A549 (cell line): ENCODE data around the gene RWDD2A. TPM values are rescaled to one million over a fixed set of nuclear protein-coding genes. Genes with fewer than 3 reads are reported as not detected.

ENCODE experiments used
- ATAC-seq, 2 experiments: fragments of 200-7000 bp in 1 of 2; fragments of >200 bp in 1 of 2; cut with Nextera tagmentation in 1 of 2; cut with Tn5 transposase in 1 of 2; 3 replicates each; pipeline versions ENCODE4 v1.8.0 to v1.9.1; 2018 to 2020; ENCODE audit warnings: mild to moderate bottlenecking in 1 of 2, moderate library complexity in 1 of 2
- CTCF ChIA-PET: fragments of 300-600 bp; sonication (Branson Sonifier 250); formaldehyde crosslinking; extraction: SDS; loops from one replicate; lab custom pipeline; 2021; ENCODE audit warnings: antibody characterized with exemption, inconsistent platforms; lab: Yijun Ruan, JAX
- POLR2A ChIA-PET: fragments of 350-600 bp; formaldehyde crosslinking; extraction: SDS; loops from one replicate; lab custom pipeline; 2021; ENCODE audit warnings: antibody characterized with exemption, inconsistent platforms; lab: Yijun Ruan, JAX
- DNase-seq, 2 experiments: peaks; one replicate each; pipeline versions ENCODE4 v3.0.0 to v3.0.0-alpha.2; 2011 to 2016; ENCODE audit warnings: low read depth in 1 of 2, low spot score in 1 of 2
- FAIRE-seq: peaks from 2 replicates; lab custom pipeline; 2011; peaks lifted over from hg19 to GRCh38; lab: Jason Lieb, UNC
- H3K27ac ChIP-seq, 2 experiments: fragments of >200 bp; sonication (Bioruptor Twin); formaldehyde crosslinking; 3 replicates each; pipeline ENCODE4 v1.5.1; 2016 to 2017
- H3K4me1 ChIP-seq: fragments of >200 bp; sonication (Bioruptor Twin); formaldehyde crosslinking; 3 replicates; pipeline ENCODE4 v1.6.1; 2016
- H3K4me2 ChIP-seq: fragments of >200 bp; sonication (Bioruptor Twin); formaldehyde crosslinking; 3 replicates; pipeline ENCODE4 v1.6.1; 2016
- H3K4me3 ChIP-seq: fragments of >200 bp; sonication (Bioruptor Twin); formaldehyde crosslinking; 3 replicates; pipeline ENCODE4 v1.5.1; 2016
- H3K9me3 ChIP-seq: fragments of >200 bp; sonication (Bioruptor Twin); formaldehyde crosslinking; 3 replicates; pipeline ENCODE4 v1.6.1; 2016
- ATOH8 ChIP-seq: fragments of 250-450 bp; sonication (Bioruptor Pico); IDR thresholded peaks from 2 replicates; pipeline ENCODE4 v1.5.0; 2020; ENCODE audit warnings: low read depth, mild to moderate bottlenecking, moderate library complexity
- CBX2 ChIP-seq: fragments of 200-600 bp; sonication (generic); IDR thresholded peaks from 2 replicates; pipeline ENCODE4 v1.6.1; 2016; ENCODE audit warnings: low read depth, mild to moderate bottlenecking, borderline replicate concordance
- CBX8 ChIP-seq: fragments of 200-600 bp; sonication (generic); IDR thresholded peaks from 2 replicates; pipeline ENCODE4 v1.6.1; 2016
- CHD2 ChIP-seq: fragments of 150-350 bp; IDR thresholded peaks from 2 replicates; pipeline ENCODE4 v1.6.1; 2014; ENCODE audit warnings: low read length; ENCODE audit not compliant: partially characterized antibody
- CHD4 ChIP-seq: fragments of 200-600 bp; sonication (generic); IDR thresholded peaks from 2 replicates; pipeline ENCODE4 v1.6.1; 2016; ENCODE audit warnings: antibody characterized with exemption, mild to moderate bottlenecking, borderline replicate concordance
- E2F6 ChIP-seq: IDR thresholded peaks from 2 replicates; pipeline ENCODE4 v1.6.1; 2012; ENCODE audit warnings: low read depth, borderline replicate concordance
- ELK1 ChIP-seq: fragments of 150-350 bp; IDR thresholded peaks from 2 replicates; pipeline ENCODE4 v1.6.1; 2014; ENCODE audit warnings: low read depth, mild to moderate bottlenecking, low read length
- FOXS1 ChIP-seq: fragments of 250-450 bp; sonication (Bioruptor Pico); IDR thresholded peaks from 2 replicates; pipeline ENCODE4 v1.5.0; 2020; ENCODE audit warnings: mild to moderate bottlenecking, moderate library complexity
- GATA3 ChIP-seq: IDR thresholded peaks from 2 replicates; pipeline ENCODE4 v1.6.1; 2012; ENCODE audit warnings: borderline replicate concordance
- HDAC2 ChIP-seq: fragments of 200-600 bp; sonication (generic); IDR thresholded peaks from 2 replicates; pipeline ENCODE4 v1.6.1; 2016
- HES2 ChIP-seq: fragments of >200 bp; sonication (Bioruptor Twin); formaldehyde crosslinking; IDR thresholded peaks from 2 replicates; pipeline ENCODE4 v1.6.1; 2016
- HMGXB4 ChIP-seq: fragments of 250-450 bp; sonication (Bioruptor Pico); IDR thresholded peaks from 2 replicates; pipeline ENCODE4 v1.5.0; 2021; ENCODE audit warnings: mild to moderate bottlenecking, moderate library complexity, borderline replicate concordance
- HOXA7 ChIP-seq: fragments of 250-450 bp; sonication (Bioruptor Pico); IDR thresholded peaks from 2 replicates; pipeline ENCODE4 v1.5.0; 2020; ENCODE audit warnings: mild to moderate bottlenecking, moderate library complexity
- HOXB13 ChIP-seq: fragments of 250-450 bp; sonication (Bioruptor Pico); IDR thresholded peaks from 2 replicates; pipeline ENCODE4 v1.5.0; 2020; ENCODE audit warnings: low read depth, mild to moderate bottlenecking, moderate library complexity
- HOXB5 ChIP-seq: fragments of 250-450 bp; sonication (Bioruptor Pico); IDR thresholded peaks from 2 replicates; pipeline ENCODE4 v1.5.0; 2020; ENCODE audit warnings: mild to moderate bottlenecking, moderate library complexity
- KDM5A ChIP-seq: fragments of 200-600 bp; sonication (generic); IDR thresholded peaks from 2 replicates; pipeline ENCODE4 v1.6.1; 2016; ENCODE audit warnings: antibody characterized with exemption, mild to moderate bottlenecking
- MAFK ChIP-seq: fragments of 450-650 bp; IDR thresholded peaks from 2 replicates; pipeline ENCODE4 v1.6.1; 2014; ENCODE audit not compliant: partially characterized antibody
- MYC ChIP-seq: IDR thresholded peaks from 2 replicates; pipeline ENCODE4 v1.6.1; 2012; ENCODE audit warnings: mild to moderate bottlenecking, inconsistent platforms, low read length, improper control_type of control experiment, borderline replicate concordance
- NR3C1 ChIP-seq: fragments of >200 bp; sonication (Bioruptor Twin); formaldehyde crosslinking; IDR thresholded peaks from 3 replicates; pipeline ENCODE4 v1.6.1; 2017
- PBX3 ChIP-seq: IDR thresholded peaks from 2 replicates; pipeline ENCODE4 v1.6.1; 2012
- POLR2AphosphoS2 ChIP-seq: conservative IDR thresholded peaks from 2 replicates; pipeline ENCODE4 v1.6.1; 2012; ENCODE audit warnings: low read length, improper control_type of control experiment, inconsistent platforms
- RARB ChIP-seq: fragments of 250-450 bp; sonication (Bioruptor Pico); IDR thresholded peaks from 2 replicates; pipeline ENCODE4 v1.8.0; 2021; ENCODE audit warnings: mild to moderate bottlenecking, moderate library complexity
- RNF2 ChIP-seq: fragments of 200-600 bp; sonication (generic); IDR thresholded peaks from 2 replicates; pipeline ENCODE4 v1.6.1; 2016; ENCODE audit warnings: low read depth, mild to moderate bottlenecking, antibody characterized with exemption, moderate library complexity, borderline replicate concordance
- SMC3 ChIP-seq: fragments of >200 bp; sonication (Bioruptor Twin); formaldehyde crosslinking; IDR thresholded peaks from 3 replicates; pipeline ENCODE4 v1.6.1; 2018; ENCODE audit warnings: inconsistent platforms
- SREBF2 ChIP-seq: fragments of 450-650 bp; IDR thresholded peaks from 2 replicates; pipeline ENCODE4 v1.6.1; 2014; ENCODE audit warnings: mild to moderate bottlenecking, moderate library complexity
- TFCP2L1 ChIP-seq: fragments of 250-450 bp; sonication (Bioruptor Pico); IDR thresholded peaks from 2 replicates; pipeline ENCODE4 v1.5.0; 2021; ENCODE audit warnings: mild to moderate bottlenecking
- TP53 ChIP-seq: fragments of 250-450 bp; sonication (Bioruptor Pico); IDR thresholded peaks from 2 replicates; pipeline ENCODE4 v1.5.0; 2021; ENCODE audit warnings: mild to moderate bottlenecking, moderate library complexity
- ZC3H11A ChIP-seq: fragments of 450-650 bp; IDR thresholded peaks from 2 replicates; pipeline ENCODE4 v1.6.1; 2014; ENCODE audit warnings: antibody characterized with exemption, mild to moderate bottlenecking
- ZNF302 ChIP-seq: fragments of 250-450 bp; sonication (Bioruptor Pico); IDR thresholded peaks from 2 replicates; pipeline ENCODE4 v1.9.0; 2021; ENCODE audit warnings: inconsistent platforms, mild to moderate bottlenecking, moderate library complexity
- ZSCAN20 ChIP-seq: fragments of 250-450 bp; sonication (Bioruptor Pico); IDR thresholded peaks from 2 replicates; pipeline ENCODE4 v1.8.0; 2022; ENCODE audit warnings: mild to moderate bottlenecking, moderate library complexity
- WGBS: methylation state at CpG from one replicate; pipeline ENCODE4 v1.1.6; 2017; ENCODE audit errors: missing lambda C conversion rate; 5-methylcytosine and 5-hydroxymethylcytosine counted together
- polyA plus RNA-seq, 4 experiments: library from polyadenylated mRNA; depleted of rRNA in 3 of 4; stranded (reverse); fragments of >200 nt; fragmentation: RNase III in 1 of 4; extraction: RNeasy Plus Mini Kit Qiagen cat#74134 plus additional on column Dnase treatment in 1 of 4; gene quantifications; 2 replicates in 3 of 4; 3 replicates in 1 of 4; pipeline ENCODE4 v1.2.3, GENCODE V29; 2011 to 2017

RWDD2A gene
- polyA plus RNA-seq, 2 of the 4 experiments (the other 2 are of a cell fraction) = 2.2 to 4.7 TPM

- TF ChIP-seq E2F6 (no peak), ZNF302 (CRISPR knock-in tag) (no peak), ELK1 (no peak), KDM5A (no peak), HOXA7 (CRISPR knock-in tag) (no peak), GATA3 (no peak)
Measured at GRCh38 chr6:83168556-83168955, 24.6 kb upstream of the RWDD2A start (continued).

GRCh38 chr6:83169106-83169505 lies 24.1 kb upstream of the RWDD2A start:
- DNase-seq = no peak
- no peak for FAIRE-seq
- CTCF ChIA-PET = no interaction called here

GRCh38 chr6:83169511-83169910 lies 23.6 kb upstream of the RWDD2A start:
- FAIRE-seq (no peak), DNase-seq (no peak), ATAC-seq (no peak)
- no peaks in the 10 kb centered on the region for H3K9me3 ChIP-seq
- no peak overlapping the region for H3K27ac ChIP-seq
- CTCF ChIA-PET = no interaction called here
- no peak overlapping the region for H3K4me3 ChIP-seq
- POLR2A ChIA-PET = interaction anchor here (0.6 kb wide), 1 partner anchor 24 kb away, joined by 3 read pairs; the partner anchor contains the start of genes PGM3 and RWDD2A
- H3K4me1 ChIP-seq = no peaks in the 10 kb centered on the region
- no peak overlapping the region for H3K4me2 ChIP-seq
- WGBS = 94% methylated on average over 1 of the region's 1 CpG
- no peak for TF ChIP-seq ZSCAN20 (CRISPR knock-in tag)
- TF ChIP-seq POLR2AphosphoS2 = no peak
- TF ChIP-seq TP53 (CRISPR knock-in tag) = no peak
- no peak for TF ChIP-seq CBX8
- no peak for TF ChIP-seq NR3C1
- TF ChIP-seq SMC3 = no peak
- TF ChIP-seq FOXS1 (CRISPR knock-in tag) = no peak
- no peak for TF ChIP-seq ATOH8 (CRISPR knock-in tag)
- TF ChIP-seq SREBF2 = no peak
- no peak for TF ChIP-seq ELK1
- TF ChIP-seq TFCP2L1 = no peak
- TF ChIP-seq HOXB5 (CRISPR knock-in tag) = no peak

More at GRCh38 chr6:83169106-83169505, 24.1 kb upstream of the RWDD2A start:
- POLR2A ChIA-PET = interaction anchor here (0.6 kb wide), 1 partner anchor 24 kb away, joined by 3 read pairs; the partner anchor contains the start of genes PGM3 and RWDD2A
- Histone ChIP-seq H3K4me1 (no peaks in the 10 kb centered on the region), H3K27ac (no peak overlapping the region), H3K9me3 (no peaks in the 10 kb centered on the region), H3K4me3 (no peak overlapping the region), H3K4me2 (no peak overlapping the region)
- TF ChIP-seq POLR2AphosphoS2 (no peak), MAFK (no peak), ZC3H11A (no peak), CHD4 (no peak), PBX3 (no peak), HES2 (no peak), RARB (CRISPR knock-in tag) (no peak), CBX2 (no peak), HOXB5 (CRISPR knock-in tag) (no peak), CHD2 (no peak), HDAC2 (no peak), RNF2 (no peak), FOXS1 (CRISPR knock-in tag) (no peak), ZSCAN20 (CRISPR knock-in tag) (no peak), HMGXB4 (no peak), MYC (no peak), CBX8 (no peak), HOXB13 (no peak)
- no peak for ATAC-seq
